T-helper 1 cell (primary cell): Measurements from ENCODE around the gene SHC4.
"Not testable (repeated sequence)": the region's sequence is repeated elsewhere in the genome, so short reads cannot be mapped to it uniquely, and the experiment has no call there.

Source experiments
- DNase-seq, 5 donors: peaks; one replicate each; pipeline ENCODE4 v3.0.0-alpha.2; 2012 to 2020

SHC4 gene

DNA sequence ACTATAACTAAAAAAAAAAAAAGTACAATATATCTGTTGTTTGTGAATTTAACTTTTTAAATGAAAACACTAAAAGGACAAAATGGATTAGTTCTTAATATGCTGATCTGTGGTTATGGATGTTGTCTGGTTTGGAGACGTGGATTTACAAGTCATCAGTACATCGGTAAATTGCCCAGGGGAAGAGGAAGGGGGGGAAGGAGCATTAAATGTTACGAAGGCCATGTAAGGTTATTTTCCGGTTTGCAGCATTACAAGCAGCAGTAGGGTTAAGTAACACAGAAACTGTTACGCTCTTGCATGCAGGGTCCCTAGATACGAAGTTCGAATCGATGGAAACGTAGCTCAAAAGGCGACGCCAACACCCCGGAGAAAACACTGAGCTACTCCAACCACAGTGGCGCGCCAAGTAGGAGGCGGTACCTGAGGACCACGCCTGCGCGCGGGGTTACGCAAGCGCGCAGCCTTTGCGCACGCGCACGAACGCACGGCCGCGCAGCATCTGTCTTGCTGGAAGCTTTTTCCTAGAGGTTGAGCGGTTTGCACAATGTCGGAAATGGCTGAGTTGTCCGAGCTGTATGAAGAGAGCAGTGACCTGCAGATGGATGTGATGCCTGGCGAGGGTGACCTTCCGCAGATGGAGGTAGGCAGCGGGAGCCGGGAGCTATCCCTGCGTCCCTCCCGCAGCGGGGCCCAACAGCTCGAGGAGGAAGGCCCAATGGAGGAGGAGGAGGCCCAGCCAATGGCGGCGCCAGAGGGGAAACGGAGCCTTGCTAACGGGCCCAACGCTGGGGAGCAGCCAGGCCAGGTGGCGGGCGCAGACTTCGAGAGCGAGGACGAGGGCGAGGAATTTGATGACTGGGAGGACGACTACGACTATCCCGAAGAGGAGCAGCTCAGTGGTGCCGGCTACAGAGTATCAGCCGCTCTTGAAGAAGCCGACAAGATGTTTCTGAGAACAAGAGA lies 85.8 kb downstream of the SHC4 start, which contains the start of gene EID1:
TSS of gene EID1 (plus strand) at position 505 of the 966 bp plus-strand sequence. CDS start at position 548, 43 bp downstream.
- peak; percentile 82 to 97 (median 89) for DNase-seq

DNA sequence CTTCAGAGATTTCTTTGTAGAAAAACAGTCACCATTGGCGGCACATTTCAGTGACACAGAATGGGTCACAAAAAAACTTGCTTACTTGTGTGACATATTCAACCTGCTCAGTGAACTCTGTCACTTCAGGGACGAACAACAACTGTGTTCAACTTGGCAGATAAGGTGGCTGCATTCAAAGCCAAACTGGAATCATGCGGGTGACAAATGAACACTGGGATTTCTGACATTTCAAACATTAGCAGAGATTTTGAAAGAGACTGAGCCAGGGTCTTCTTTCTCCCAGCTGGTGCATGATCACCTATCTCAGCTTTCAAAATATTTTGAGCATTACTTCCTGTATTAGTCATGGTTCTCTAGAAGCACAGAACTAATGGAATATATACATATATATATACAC lies 87.7 kb downstream of the SHC4 start:
- no peak for DNase-seq

GRCh38 chr15:48875241-48875960 lies 88.3 kb downstream of the SHC4 start:
- DNase-seq = peak in 1 of 5 donors; percentile 16

GRCh38 chr15:48872632-48873031 lies 91.1 kb downstream of the SHC4 start:
- no peak for DNase-seq

GRCh38 chr15:48871542-48871941 lies 92.2 kb downstream of the SHC4 start:
- DNase-seq = no peak

DNA sequence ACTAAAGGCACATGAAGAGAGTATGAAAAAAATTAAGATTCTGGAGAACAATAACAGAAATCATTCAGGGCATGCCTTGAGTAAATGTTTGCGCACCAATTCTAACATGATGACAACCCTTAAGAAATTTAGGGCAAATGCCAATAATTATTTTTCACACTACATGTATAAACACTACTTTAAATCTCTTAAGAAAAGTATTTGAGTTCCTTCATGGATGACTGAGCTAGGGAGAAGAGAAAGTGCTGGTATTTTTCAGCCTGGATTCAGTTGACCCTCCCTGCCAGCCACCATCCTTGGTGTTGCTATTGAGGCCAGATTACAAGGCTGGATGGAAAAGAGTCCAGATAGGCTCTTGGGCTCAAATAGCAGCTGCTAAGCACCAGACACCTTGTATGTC lies 93.8 kb downstream of the SHC4 start:
- DNase-seq = no peak

- no peak for DNase-seq
Measured at GRCh38 chr15:48868536-48868935, 95.2 kb downstream of the SHC4 start.

DNA sequence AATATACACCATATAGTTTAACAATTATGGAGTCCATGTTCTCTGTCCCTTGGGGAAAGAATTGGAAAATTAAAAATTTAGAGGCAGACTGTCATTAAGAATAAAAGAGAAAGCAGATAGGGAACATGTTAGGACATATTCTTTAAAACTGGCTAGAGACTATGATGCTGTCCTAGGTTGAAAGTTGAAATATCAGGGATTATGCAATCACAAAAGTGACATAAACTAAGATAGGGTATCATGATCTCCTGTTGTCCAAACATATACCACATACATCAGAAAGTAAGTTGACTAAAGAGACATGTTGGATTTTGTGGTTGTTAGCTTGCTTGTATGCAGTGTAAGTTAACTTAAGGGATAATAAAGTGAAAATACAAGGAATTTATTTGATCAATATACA lies 95.7 kb downstream of the SHC4 start:
- no peak for DNase-seq

DNA sequence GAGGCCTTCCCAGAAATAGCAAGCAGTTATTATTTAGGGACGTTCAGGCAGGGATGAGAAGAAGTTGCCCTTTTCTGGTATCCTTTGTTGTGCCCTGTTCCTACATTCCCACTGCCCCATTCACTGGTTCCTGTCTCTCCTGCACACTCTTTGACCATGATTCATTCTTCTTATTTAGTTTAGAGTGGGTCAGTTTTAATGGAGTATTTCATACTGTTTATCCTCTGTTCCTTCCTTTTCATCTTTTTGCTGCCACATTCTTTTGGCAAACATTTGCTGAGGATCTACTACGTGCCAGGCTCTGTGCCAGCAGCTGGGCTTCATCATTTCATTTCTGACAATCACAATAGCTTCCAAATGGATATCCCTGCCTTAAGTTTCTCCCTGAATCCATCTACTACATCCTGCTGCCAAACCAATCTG lies 97.6 kb downstream of the SHC4 start:
- no peak for DNase-seq

- DNase-seq = no peak
Measured at GRCh38 chr15:48865370-48866079, 98.2 kb downstream of the SHC4 start.

DNA sequence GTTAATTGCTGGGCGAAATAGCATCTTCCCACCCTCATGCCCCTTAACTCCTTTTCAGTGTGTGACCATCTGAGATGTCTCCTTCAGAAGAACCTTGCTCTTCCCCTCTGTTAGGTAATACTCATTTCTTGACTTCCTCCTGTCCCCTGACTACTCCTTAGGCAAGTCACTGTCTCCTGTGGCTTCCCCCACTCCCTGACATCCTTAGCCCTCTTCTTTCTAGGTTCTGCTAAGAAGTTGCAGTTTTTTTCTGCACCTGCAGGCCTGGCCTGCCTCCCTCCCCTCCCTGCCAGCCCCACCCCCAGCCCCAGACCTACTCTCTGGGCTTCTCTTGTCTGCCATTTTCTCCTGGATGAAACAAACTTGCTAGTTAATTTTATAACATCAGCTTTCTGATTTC lies 101.0 kb downstream of the SHC4 start:
- DNase-seq = peak in 1 of 5 donors; percentile 35

DNA sequence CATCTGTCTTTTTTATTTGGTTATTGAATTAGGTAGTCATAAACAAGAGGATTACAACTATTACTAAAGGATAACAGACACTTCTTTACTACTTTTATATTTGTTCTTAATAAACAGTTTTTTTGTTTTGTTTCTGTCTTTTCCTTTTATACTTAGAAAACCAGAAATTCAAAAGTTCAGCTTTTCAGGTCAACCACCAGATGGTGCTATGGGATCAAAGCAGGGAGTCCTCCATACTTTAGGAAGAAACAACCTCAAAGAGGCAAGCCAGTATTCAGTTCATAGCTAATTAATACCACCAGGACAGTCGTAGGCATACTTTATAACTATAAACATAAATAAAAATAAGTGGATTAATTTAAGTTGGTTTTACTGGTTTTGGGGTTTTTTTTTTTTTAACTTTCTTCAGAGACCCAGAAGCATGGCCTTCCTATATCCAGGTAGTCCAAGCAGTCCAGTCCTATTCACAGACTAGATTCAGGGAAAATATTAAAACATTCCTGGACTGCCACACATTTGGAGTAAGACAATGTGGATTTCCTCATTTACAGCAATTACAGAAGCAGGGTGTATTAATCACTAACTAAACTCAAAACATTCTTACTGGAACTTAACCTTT lies 101.8 kb downstream of the SHC4 start:
- DNase-seq = peak in 4 of 5 donors; percentile 21 to 63 (median 38)

- DNase-seq = no peak
Measured at GRCh38 chr15:48859426-48859825, 104.3 kb downstream of the SHC4 start.

DNA sequence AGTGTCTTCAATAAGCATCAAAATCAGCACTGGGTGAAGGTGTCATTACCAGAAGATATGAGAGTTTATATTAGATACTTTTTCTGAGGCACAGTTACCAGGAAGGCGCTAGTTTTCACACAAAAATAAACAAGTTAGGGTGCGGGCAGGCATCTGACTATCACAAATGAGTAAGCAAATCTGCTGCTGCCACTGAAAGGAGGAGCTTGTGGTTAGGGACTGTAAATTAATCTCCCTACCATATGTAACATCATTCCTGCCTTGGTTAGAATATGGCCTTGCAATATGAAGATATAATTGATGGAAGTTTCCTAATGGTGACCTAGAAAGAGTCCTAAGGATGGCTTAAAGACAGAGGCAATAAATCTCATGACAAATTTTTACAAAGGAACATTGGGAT lies 105.3 kb downstream of the SHC4 start:
- peak in 1 of 5 donors; percentile 32 for DNase-seq

DNA sequence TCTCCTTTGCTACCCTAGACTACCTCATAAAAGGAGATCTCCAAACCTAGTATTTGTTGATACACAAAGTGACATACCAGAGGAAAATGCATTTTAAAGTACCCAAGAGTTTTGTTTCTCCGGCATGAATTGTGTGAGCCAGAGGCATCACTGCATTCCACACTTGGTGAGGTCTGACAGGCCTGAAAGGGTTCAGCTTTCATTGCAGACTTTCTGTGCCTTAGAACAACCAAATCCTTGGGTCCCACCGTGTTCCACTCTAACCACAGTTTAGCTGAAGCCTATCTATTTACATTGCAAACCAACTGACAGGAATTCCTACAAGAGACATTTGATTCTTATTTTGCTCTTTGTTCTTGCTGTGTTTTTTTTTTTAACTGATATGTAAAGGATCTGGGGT lies 106.8 kb downstream of the SHC4 start:
- DNase-seq = no peak

- no peak for DNase-seq
Measured at GRCh38 chr15:48855501-48856440, 107.9 kb downstream of the SHC4 start.

- not testable (repeated sequence) for DNase-seq
Measured at GRCh38 chr15:48854434-48854833, 109.3 kb downstream of the SHC4 start.

DNA sequence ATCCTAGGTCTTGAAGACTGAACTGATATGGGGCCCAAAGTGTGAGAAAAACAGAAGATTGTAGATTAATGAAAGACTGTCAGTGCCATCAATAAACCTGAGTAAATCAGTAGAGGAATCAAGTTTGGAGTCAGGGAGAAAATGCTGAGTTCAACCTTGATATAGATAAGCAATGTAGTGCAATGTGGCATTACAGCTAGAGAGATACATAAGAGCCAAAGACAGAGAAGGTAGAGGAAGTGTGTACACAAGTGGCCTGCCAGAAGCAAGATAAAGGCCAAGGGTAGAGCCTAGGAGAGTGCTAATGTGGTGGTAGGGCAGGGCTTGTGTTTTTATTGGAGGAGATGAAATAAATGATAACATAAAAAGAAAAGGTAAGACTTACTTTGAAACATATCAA lies 111.8 kb downstream of the SHC4 start:
- no peak for DNase-seq

GRCh38 chr15:48850648-48851047 lies 113.1 kb downstream of the SHC4 start:
- no peak for DNase-seq

DNA sequence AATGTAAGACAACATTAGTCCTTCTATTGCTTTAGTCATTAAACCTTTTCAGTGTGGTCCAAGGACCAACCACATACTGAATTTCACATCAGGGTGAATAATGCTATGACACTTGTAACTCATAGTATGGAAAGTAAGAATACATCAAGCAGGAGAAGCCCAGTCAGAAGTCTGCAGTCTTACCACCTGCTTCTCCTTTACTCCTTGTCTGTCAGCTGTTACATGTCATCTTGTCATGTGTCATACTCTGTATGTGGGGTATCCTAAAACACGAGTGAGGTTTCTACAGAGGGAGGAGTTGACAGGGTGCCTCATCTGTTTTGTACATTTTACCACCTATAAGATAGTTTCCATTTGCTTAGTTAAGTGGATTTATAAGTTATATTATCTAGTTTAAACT lies 118.6 kb downstream of the SHC4 start:
- no peak for DNase-seq

GRCh38 chr15:48842501-48842900 lies 121.2 kb downstream of the SHC4 start:
- no peak for DNase-seq
